GM19328 (cell line): ENCODE data around the gene IRAG1.

Experiments used
- ATAC-seq: cut with Tn5 transposase; IDR thresholded peaks from one replicate; pipeline ENCODE4 v1.9.1; 2021; ENCODE audit warnings: mild to moderate bottlenecking, moderate library complexity; ENCODE audit not compliant: unreplicated experiment

The IRAG1 gene

DNA sequence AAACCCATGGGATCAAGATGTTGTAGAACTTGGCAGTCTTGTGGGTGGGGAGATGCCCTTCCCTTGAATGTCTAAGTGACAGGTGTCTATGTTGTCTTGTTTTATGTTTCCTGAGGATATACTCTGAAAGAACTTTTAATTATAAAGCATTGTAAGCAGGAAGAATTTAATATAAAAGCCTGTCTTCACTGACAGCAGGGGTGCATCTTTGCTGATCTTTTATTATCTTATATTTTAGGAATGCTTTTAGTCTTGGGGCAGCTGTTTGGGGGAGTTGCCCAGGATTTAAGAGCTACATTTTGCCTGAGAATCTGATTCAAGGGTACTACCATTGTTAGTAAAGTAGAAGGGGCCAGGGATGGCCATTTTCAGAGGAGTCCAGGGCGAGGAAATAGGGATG is 43.4 kb downstream of the IRAG1 start:
- ATAC-seq: no peak

DNA sequence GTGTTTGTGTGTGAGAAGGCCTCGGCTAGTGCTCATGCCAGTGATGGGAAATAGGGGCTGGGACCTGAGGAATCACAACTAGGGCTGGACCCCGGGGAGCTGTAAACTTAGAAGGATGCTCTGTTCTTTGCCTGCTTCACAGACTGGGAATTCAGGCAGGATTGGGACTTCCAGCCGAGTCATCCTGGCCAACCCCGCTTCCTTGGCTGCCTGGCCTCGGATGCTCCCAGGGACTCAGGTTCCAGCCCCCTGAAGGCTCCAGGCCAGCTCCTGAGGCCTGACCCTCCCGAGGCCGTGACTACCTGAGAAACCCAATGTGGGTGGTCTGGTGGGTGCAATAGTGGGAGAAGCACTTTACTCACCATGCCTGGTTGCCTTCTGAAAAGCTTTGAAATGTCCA is 44.7 kb downstream of the IRAG1 start:
- ATAC-seq: no peak

DNA sequence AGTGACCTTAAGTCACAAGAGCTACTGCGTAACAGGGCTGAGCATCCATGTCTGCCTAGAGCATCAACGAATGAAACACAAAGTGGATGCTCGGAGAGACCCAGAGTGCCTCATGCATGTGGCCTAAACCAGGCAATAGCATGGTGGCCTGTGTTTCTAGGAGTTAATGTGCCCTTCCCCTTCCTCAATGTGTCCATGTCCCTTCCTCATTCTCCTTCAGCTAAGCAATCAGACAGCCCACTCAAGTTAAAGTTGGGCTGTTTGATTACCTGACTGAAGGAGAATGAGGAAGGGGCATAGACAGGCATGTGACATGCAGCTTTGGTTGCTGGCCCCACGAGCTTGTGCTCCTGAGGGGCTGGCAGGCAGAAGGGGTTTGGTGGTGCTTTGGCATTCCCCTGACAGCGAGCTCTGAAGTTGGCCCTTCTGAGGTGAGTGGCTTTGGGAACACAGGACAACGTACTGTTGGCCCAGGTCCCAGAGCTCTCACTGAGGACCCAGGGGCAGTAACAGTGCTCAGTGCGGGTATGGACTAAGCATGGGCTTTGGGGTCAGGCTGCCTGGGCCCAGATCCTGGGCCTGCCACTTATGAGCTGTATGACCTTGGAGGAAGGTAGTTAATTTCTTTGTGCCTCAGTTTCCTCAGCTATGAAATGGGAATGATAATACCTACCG is 46.7 kb downstream of the IRAG1 start:
- no peak for ATAC-seq

DNA sequence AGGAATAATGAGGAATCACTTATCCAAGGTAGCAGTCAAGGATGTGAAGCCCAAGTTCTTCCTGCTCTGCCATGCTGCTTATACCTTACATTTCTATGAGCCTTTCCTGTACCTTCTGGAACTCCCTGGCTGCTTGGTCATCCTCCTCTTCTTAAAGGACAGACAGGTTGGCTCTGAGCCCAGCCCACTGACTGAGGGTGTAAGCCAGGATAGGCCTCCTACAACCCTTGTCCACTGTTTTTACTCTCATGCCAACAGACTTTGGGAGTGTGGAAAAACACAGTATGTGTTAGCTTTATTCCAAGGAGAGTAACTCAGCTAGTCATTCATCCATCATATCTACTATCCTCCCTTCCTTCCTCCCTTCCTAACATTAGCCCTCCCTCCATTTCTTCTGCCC is 47.5 kb downstream of the IRAG1 start:
- ATAC-seq: no peak

DNA sequence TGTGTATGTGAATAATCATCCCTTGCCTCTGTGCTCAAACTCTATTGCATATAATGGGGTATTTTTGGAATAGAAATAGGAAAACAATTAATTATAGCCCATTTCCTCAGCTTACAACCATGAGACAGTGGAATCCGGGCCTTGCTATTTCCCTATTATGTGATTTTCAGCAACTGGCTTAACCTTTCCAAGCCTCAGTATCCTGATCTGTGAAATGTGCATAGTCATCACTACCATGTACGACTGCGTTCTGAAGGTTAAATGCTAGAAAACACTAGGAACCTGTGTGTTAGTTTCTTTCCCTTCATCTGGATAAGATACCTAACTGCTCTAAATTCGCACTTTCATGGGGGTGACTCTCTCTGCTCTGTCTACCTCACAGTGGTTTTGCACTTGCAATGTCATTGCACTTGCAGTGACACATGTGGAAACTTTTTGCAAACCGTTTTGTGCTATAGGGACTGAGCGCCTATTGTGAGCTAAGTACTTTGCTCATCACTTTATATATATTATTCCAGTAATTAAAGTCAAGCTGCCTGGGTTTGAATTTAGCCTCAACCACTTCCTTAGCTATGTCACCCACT is 48.3 kb downstream of the IRAG1 start:
- no peak for ATAC-seq
